HepG2 (cell line): ENCODE data around the gene EPB41L2. TPM values are rescaled to one million over a fixed set of nuclear protein-coding genes. Genes with fewer than 3 reads are reported as not detected.

Source experiments
- ERF ChIP-seq: IDR thresholded peaks from 2 replicates; pipeline ENCODE4 v1.6.1; 2018; ENCODE audit warnings: missing biosample characterization, missing genetic modification reagents
- GATAD2A ChIP-seq: IDR thresholded peaks from 2 replicates; pipeline ENCODE4 v1.6.1; 2016
- KLF11 ChIP-seq: IDR thresholded peaks from 2 replicates; pipeline ENCODE4 v1.6.1; 2016; ENCODE audit warnings: missing compliant biosample characterization
- MAX ChIP-seq: IDR thresholded peaks from 2 replicates; pipeline ENCODE4 v1.6.1; 2012; ENCODE audit warnings: inconsistent platforms
- MLLT10 ChIP-seq: sonication (generic); formaldehyde crosslinking; IDR thresholded peaks from 2 replicates; pipeline ENCODE4 v1.4.0; 2020; ENCODE audit warnings: missing genetic modification reagents
- NFAT5 ChIP-seq: sonication (generic); formaldehyde crosslinking; IDR thresholded peaks from 2 replicates; pipeline ENCODE4 v1.4.0; 2020; ENCODE audit warnings: missing genetic modification reagents
- NRL ChIP-seq: sonication (generic); formaldehyde crosslinking; IDR thresholded peaks from 2 replicates; pipeline ENCODE4 v1.5.0; 2020; ENCODE audit warnings: missing genetic modification reagents, mild to moderate bottlenecking, moderate library complexity, borderline replicate concordance
- PRMT3 ChIP-seq: sonication (generic); formaldehyde crosslinking; IDR thresholded peaks from 2 replicates; pipeline ENCODE4 v1.8.1; 2022; ENCODE audit warnings: low read depth, mild to moderate bottlenecking, moderate library complexity, missing genetic modification reagents, borderline replicate concordance
- RAD21 ChIP-seq: fragments of 450-650 bp; formaldehyde crosslinking; IDR thresholded peaks from 2 replicates; pipeline ENCODE4 v1.5.0; 2020; ENCODE audit warnings: mild to moderate bottlenecking
- TOE1 ChIP-seq: sonication (generic); formaldehyde crosslinking; IDR thresholded peaks from 2 replicates; pipeline ENCODE4 v1.4.0; 2020; ENCODE audit warnings: mild to moderate bottlenecking, missing genetic modification reagents
- ZFP36 ChIP-seq: fragments of 150-350 bp; IDR thresholded peaks from 2 replicates; pipeline ENCODE4 v1.6.1; 2018; ENCODE audit warnings: borderline replicate concordance, low read length, low read depth; ENCODE audit not compliant: partially characterized antibody
- ZFP36L2 ChIP-seq: sonication (generic); formaldehyde crosslinking; IDR thresholded peaks from 2 replicates; pipeline ENCODE4 v1.4.0; 2020; ENCODE audit warnings: missing genetic modification reagents
- ZNF224 ChIP-seq: sonication (generic); formaldehyde crosslinking; IDR thresholded peaks from 2 replicates; pipeline ENCODE4 v1.5.0; 2020; ENCODE audit warnings: mild to moderate bottlenecking, missing genetic modification reagents
- ZNF280D ChIP-seq: sonication (generic); formaldehyde crosslinking; IDR thresholded peaks from 2 replicates; pipeline ENCODE4 v1.5.1; 2020; ENCODE audit warnings: mild to moderate bottlenecking, missing genetic modification reagents
- ZNF382 ChIP-seq: sonication (generic); formaldehyde crosslinking; IDR thresholded peaks from 2 replicates; pipeline ENCODE4 v1.5.0; 2020; ENCODE audit warnings: missing genetic modification reagents, mild to moderate bottlenecking, borderline replicate concordance
- ZNF414 ChIP-seq: sonication (generic); formaldehyde crosslinking; IDR thresholded peaks from 2 replicates; pipeline ENCODE4 v1.5.0; 2020; ENCODE audit warnings: missing genetic modification reagents
- ZNF576 ChIP-seq: sonication (generic); formaldehyde crosslinking; IDR thresholded peaks from 2 replicates; pipeline ENCODE4 v1.4.0; 2020; ENCODE audit warnings: mild to moderate bottlenecking, missing genetic modification reagents
- ZNF720 ChIP-seq: sonication (generic); formaldehyde crosslinking; IDR thresholded peaks from 2 replicates; pipeline ENCODE4 v1.4.0; 2020; ENCODE audit warnings: missing genetic modification reagents
- polyA plus RNA-seq, 8 experiments: library from polyadenylated mRNA; depleted of rRNA in 3 of 8; stranded (reverse) in 7 of 8; unstranded in 1 of 8; fragments of >200 nt; fragmentation: Illumina TruSeq in 4 of 8; extraction: Trizol in 4 of 8; gene quantifications; 2 replicates each; pipeline versions ENCODE4 v1.2.1 to v1.2.3, GENCODE V29; 2011 to 2016; ENCODE audit warnings: low read depth in 4 of 8, missing spikeins in 1 of 8, mixed read lengths in 1 of 8; ENCODE audit not compliant: insufficient read depth in 1 of 8
- total RNA-seq, 5 experiments: library from RNA; depleted of rRNA; stranded (reverse); fragments of >200 nt; fragmentation: Illumina TruSeq; extraction: Trizol; gene quantifications; 2 replicates each; pipeline ENCODE4 v1.2.3, GENCODE V29; 2016; ENCODE audit warnings: low read depth in 1 of 5

EPB41L2 gene
- total and polyA plus RNA-seq, 2 of the 13 experiments (the other 11 are each of a cell fraction or from before 2014, with no cell fraction given) = 41.7 to 56.4 TPM

- TF ChIP-seq ZNF280D = 0 out of 2 replicates have a peak, but pooled peaks have one; percentile 0
- no peak for TF ChIP-seq PRMT3 (CRISPR knock-in tag)
- no peak for TF ChIP-seq TOE1 (CRISPR knock-in tag)
- peak; percentile 40; the same call in 1 of the 2 replicates for TF ChIP-seq ERF (CRISPR knock-in tag)
- TF ChIP-seq ZNF224 (CRISPR knock-in tag) = no peak
- no peak; the same call in none of the 2 replicates for TF ChIP-seq KLF11 (CRISPR knock-in tag)
- TF ChIP-seq MLLT10 (CRISPR knock-in tag) = no peak
- no peak for TF ChIP-seq ZNF414 (CRISPR knock-in tag)
- no peak for TF ChIP-seq NFAT5 (CRISPR knock-in tag)
- peak; percentile 60 for TF ChIP-seq MAX
- no peak for TF ChIP-seq ZFP36L2
- no peak for TF ChIP-seq ZNF576 (CRISPR knock-in tag)
- no peak for TF ChIP-seq ZFP36
- TF ChIP-seq ZNF382 (CRISPR knock-in tag) = no peak
- TF ChIP-seq RAD21 (CRISPR knock-in tag) = no peak
- no peak for TF ChIP-seq NRL (CRISPR knock-in tag)
- no peak for TF ChIP-seq ZNF720 (CRISPR knock-in tag)
- peak; percentile 60 for TF ChIP-seq GATAD2A (CRISPR knock-in tag)
These were observed 773 bp upstream of the EPB41L2 start (continued) for GRCh38 chr6:131063764-131064272.
